Mesodermal cell (in vitro differentiated cells): ENCODE results near the gene BEGAIN.

Experiments used
- H3K27ac ChIP-seq: 2 replicates; pipeline ENCODE4 v1.7.0; 2013; ENCODE audit warnings: mild to moderate bottlenecking, low read depth, low read length, moderate library complexity; ENCODE audit not compliant: severe bottlenecking
- H3K36me3 ChIP-seq: 2 replicates; pipeline ENCODE4 v1.7.1; 2013; ENCODE audit warnings: mild to moderate bottlenecking, low read length, moderate library complexity; ENCODE audit not compliant: control insufficient read depth, insufficient read depth
- H3K4me1 ChIP-seq: one replicate; pipeline ENCODE4 v1.7.1; 2013; ENCODE audit warnings: mild to moderate bottlenecking, low read length; ENCODE audit not compliant: insufficient read depth, control insufficient read depth, poor library complexity, severe bottlenecking
- H3K4me3 ChIP-seq: 2 replicates; pipeline ENCODE4 v1.7.0; 2013; ENCODE audit warnings: low read length, control low read depth, mild to moderate bottlenecking; ENCODE audit not compliant: insufficient read depth, poor library complexity, severe bottlenecking; ENCODE audit errors: extremely low read depth
- H3K9me3 ChIP-seq: 2 replicates; pipeline ENCODE4 v1.7.1; 2013; ENCODE audit warnings: mild to moderate bottlenecking, low read length, moderate library complexity; ENCODE audit not compliant: control insufficient read depth
- WGBS, 2 experiments: methylation state at CpG; one replicate each; pipeline ENCODE4 v1.1.5; 2013; ENCODE audit warnings: missing lambda C conversion rate in 2 of 2; ENCODE audit not compliant: insufficient coverage in 2 of 2; 5-methylcytosine and 5-hydroxymethylcytosine counted together

BEGAIN gene

GRCh38 chr14:100622224-100622623 is 35.0 kb upstream of the BEGAIN start:
- Histone ChIP-seq H3K36me3 (no peaks in the 10 kb centered on the region), H3K4me3 (no peak overlapping the region), H3K4me1 (peaks cover under 1% of the 10 kb centered on the region), H3K27ac (no peak overlapping the region), H3K9me3 (peaks cover 3% of the 10 kb centered on the region)
- 80 to 83% methylated on average over 6 to 7 of the region's 8 CpGs for WGBS, 2 experiments

GRCh38 chr14:100621806-100622205 is 34.6 kb upstream of the BEGAIN start:
- no peak overlapping the region for H3K27ac ChIP-seq
- peaks cover under 1% of the 10 kb centered on the region for H3K9me3 ChIP-seq
- 95 to 96% methylated on average over 9 to 14 of the region's 14 CpGs for WGBS, 2 experiments
- no peaks in the 10 kb centered on the region for H3K36me3 ChIP-seq
- H3K4me3 ChIP-seq, result no peak overlapping the region
- peaks cover 4% of the 10 kb centered on the region for H3K4me1 ChIP-seq

- no peak overlapping the region for H3K27ac ChIP-seq
- H3K36me3 ChIP-seq, result no peaks in the 10 kb centered on the region
- 81 to 92% methylated on average over 8 to 10 of the region's 18 CpGs for WGBS, 2 experiments
- H3K9me3 ChIP-seq, result no peaks in the 10 kb centered on the region
- H3K4me3 ChIP-seq, result no peak overlapping the region
- H3K4me1 ChIP-seq, result peaks cover 4% of the 10 kb centered on the region
Observed at GRCh38 chr14:100620255-100621100, 33.3 kb upstream of the BEGAIN start.

- Histone ChIP-seq H3K27ac (no peak overlapping the region), H3K9me3 (no peaks in the 10 kb centered on the region), H3K4me3 (no peak overlapping the region), H3K36me3 (no peaks in the 10 kb centered on the region), H3K4me1 (peaks cover 4% of the 10 kb centered on the region)
- 82 to 90% methylated on average over 8 to 9 of the region's 10 CpGs for WGBS, 2 experiments
Observed at GRCh38 chr14:100619396-100620254, 32.4 kb upstream of the BEGAIN start.

GRCh38 chr14:100618763-100619320 is 31.6 kb upstream of the BEGAIN start:
- Histone ChIP-seq H3K27ac (no peak overlapping the region), H3K9me3 (no peaks in the 10 kb centered on the region), H3K4me1 (peaks cover 4% of the 10 kb centered on the region), H3K4me3 (no peak overlapping the region), H3K36me3 (no peaks in the 10 kb centered on the region)
- WGBS, 2 experiments, result 89 to 93% methylated on average over 10 of the region's 10 CpGs

GRCh38 chr14:100618318-100618693 is 31.1 kb upstream of the BEGAIN start:
- Histone ChIP-seq H3K4me3 (no peak overlapping the region), H3K27ac (no peak overlapping the region), H3K4me1 (peaks cover 4% of the 10 kb centered on the region), H3K36me3 (no peaks in the 10 kb centered on the region), H3K9me3 (no peaks in the 10 kb centered on the region)
- 51 to 77% methylated on average over 4 to 8 of the region's 9 CpGs for WGBS, 2 experiments

GRCh38 chr14:100617410-100618317 is 30.4 kb upstream of the BEGAIN start:
- peaks cover 4% of the 10 kb centered on the region for H3K4me1 ChIP-seq
- no peaks in the 10 kb centered on the region for H3K9me3 ChIP-seq
- 87 to 91% methylated on average over 9 to 14 of the region's 20 CpGs for WGBS, 2 experiments
- no peak overlapping the region for H3K4me3 ChIP-seq
- H3K27ac ChIP-seq, result no peak overlapping the region
- no peaks in the 10 kb centered on the region for H3K36me3 ChIP-seq

- peaks cover 4% of the 10 kb centered on the region for H3K4me1 ChIP-seq
- no peaks in the 10 kb centered on the region for H3K9me3 ChIP-seq
- 78 to 93% methylated on average over 9 of the region's 10 CpGs for WGBS, 2 experiments
- H3K36me3 ChIP-seq, result no peaks in the 10 kb centered on the region
- H3K27ac ChIP-seq, result no peak overlapping the region
- H3K4me3 ChIP-seq, result no peak overlapping the region
Observed at GRCh38 chr14:100616854-100617409, 29.7 kb upstream of the BEGAIN start.

GRCh38 chr14:100615736-100616695 is 28.8 kb upstream of the BEGAIN start:
- Histone ChIP-seq H3K36me3 (no peaks in the 10 kb centered on the region), H3K4me1 (peaks cover 4% of the 10 kb centered on the region), H3K4me3 (no peak overlapping the region), H3K9me3 (no peaks in the 10 kb centered on the region), H3K27ac (no peak overlapping the region)
- WGBS, 2 experiments, result 93 to 95% methylated on average over 21 to 24 of the region's 25 CpGs
